ENCODE results near the gene PTPRR.

DNA sequence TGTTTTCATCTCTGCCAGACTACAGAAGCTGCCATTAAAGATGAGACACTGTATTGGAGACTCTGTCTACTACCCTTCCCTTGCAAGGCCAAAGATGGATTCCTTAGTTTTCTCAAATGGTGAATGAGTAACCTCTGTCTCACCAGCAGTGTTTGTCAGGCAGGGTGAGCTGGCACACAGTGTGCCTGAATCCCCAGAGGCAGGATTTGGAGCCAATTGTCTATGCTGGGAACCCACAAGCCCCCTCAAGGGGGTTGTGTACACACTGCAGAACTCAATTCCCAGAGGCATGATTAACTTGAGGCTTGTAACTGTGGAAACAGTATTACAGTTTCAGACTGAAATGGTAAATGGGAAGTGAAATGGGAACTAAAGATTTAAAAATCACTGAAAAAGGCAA is 146.5 kb downstream of the PTPRR start:
- TF ChIP-seq, protein P1, sequence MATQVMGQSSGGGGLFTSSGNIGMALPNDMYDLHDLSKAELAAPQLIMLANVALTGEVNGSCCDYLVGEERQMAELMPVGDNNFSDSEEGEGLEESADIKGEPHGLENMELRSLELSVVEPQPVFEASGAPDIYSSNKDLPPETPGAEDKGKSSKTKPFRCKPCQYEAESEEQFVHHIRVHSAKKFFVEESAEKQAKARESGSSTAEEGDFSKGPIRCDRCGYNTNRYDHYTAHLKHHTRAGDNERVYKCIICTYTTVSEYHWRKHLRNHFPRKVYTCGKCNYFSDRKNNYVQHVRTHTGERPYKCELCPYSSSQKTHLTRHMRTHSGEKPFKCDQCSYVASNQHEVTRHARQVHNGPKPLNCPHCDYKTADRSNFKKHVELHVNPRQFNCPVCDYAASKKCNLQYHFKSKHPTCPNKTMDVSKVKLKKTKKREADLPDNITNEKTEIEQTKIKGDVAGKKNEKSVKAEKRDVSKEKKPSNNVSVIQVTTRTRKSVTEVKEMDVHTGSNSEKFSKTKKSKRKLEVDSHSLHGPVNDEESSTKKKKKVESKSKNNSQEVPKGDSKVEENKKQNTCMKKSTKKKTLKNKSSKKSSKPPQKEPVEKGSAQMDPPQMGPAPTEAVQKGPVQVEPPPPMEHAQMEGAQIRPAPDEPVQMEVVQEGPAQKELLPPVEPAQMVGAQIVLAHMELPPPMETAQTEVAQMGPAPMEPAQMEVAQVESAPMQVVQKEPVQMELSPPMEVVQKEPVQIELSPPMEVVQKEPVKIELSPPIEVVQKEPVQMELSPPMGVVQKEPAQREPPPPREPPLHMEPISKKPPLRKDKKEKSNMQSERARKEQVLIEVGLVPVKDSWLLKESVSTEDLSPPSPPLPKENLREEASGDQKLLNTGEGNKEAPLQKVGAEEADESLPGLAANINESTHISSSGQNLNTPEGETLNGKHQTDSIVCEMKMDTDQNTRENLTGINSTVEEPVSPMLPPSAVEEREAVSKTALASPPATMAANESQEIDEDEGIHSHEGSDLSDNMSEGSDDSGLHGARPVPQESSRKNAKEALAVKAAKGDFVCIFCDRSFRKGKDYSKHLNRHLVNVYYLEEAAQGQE (IDR thresholded peaks at IDR 0.05; ENCODE audit: low read depth) = no peak
- no peak for TF ChIP-seq CEBPB (IDR thresholded peaks at IDR 0.05)
- TF ChIP-seq, protein P2, sequence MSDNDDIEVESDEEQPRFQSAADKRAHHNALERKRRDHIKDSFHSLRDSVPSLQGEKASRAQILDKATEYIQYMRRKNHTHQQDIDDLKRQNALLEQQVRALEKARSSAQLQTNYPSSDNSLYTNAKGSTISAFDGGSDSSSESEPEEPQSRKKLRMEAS (IDR thresholded peaks at IDR 0.05) = no peak

Measured in Ishikawa (cell line).